Hematopoietic multipotent progenitor cell treated with erythropoietin and hydrocortisone succinate and interleukin-3 and kit ligand, for 15 days (in vitro differentiated cells): Measurements from ENCODE around the gene FANCG.

Experiments
- DNase-seq: peaks from one replicate; pipeline ENCODE4 v3.0.0-alpha.2; 2015; ENCODE audit warnings: low spot score

Gene FANCG

DNA sequence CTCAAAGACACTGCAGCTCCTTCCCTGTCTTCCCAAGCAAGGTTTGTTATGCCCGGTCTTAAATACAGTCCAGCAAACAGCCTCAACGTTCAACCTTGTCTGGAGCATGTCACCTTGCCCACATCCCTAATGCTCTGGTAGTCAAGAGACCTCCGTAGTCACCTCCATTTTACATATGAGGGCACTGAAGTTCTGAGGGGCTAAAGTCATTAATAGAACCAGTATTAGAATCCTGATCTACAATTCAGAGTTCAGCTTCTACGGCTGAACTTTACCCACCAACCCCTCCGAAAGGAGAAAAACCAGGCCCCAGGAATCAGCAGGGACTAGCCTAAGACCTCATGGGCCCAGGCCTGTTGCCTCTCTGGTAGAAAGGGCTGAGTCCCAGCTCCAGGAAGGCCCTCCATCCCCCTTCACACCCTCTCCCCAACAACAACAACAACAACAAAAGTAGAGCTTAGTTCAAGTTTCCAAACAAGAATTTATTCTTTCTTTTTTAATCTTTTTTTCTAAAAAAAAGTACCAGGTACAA lies 24.0 kb upstream of the FANCG start:
- DNase-seq, result no peak

DNA sequence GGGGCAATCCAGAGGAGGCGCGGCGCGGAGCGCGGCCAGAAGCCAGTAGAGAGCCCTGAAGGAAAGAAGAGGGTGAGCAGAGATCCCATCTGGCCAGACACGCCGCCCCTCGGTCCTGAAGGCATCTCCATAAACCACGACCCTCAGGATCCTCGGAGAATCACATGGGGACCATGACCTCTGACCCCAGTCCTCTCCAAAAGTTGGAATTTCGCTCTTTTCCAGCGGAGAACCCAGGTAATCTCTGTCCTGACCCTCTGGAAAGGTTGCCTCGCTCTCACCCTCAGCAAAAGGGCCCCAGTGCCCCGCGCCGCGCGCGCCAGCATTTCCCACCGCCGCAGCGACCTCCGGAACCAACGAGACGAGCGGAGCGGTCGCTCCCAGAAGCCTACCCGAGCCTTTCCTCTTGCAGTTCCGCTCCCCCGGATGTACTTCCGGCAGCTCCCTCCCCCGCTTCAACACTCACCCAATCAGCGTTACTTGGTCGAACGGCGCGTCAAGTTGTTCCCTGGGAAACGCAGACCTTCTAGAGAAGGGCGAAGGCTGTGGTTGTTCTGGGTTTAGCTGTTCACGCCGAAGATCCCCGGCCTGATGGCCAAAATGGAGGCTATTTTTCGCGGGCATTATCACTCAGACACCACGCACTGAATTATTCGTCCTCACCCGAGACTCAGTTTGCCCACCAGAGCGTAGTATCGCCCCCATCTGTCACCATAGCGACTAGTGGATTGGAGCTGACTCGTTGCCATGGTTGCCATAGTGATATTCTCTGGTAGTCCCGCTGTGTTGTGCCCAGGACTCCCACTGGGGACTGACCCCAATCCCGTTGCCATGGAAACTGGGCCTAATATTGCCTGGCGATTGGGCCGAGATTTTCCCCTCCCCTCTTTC lies 23.3 kb upstream of the FANCG start, which contains the start of gene STOML2:
TSS of gene STOML2 (minus strand) at position 363 of the 891 bp plus-strand sequence. CDS start at position 326, 37 bp downstream.
- peak; percentile 94 for DNase-seq

- DNase-seq, result no peak
Measured at GRCh38 chr9:35102465-35102768, 22.7 kb upstream of the FANCG start.

DNA sequence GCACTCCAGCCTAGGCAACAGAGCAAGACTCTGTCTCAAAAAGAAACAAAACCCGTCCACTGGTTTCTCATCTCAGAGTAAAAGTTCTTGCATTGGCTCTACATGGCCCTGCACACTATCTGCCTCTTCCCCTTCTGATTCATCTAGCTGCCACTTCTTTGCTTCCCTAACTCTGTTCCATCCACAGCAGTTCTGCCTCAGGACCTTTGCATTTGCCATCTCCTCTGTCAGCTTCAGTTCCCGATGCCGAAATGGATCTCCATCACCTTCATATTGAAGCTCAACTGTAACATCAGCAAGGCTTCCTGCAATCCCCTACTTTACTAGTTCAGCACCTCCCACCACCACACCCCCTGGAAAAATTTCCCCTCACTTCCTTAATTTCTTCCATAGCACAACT lies 17.8 kb upstream of the FANCG start:
- DNase-seq, result no peak

- peak; percentile 89 for DNase-seq
Measured at GRCh38 chr9:35096035-35096849, 16.5 kb upstream of the FANCG start, which contains the start of gene PIGO. Gene PIGO, minus strand, starts transcription at chr9:35096591. Its CDS starts 1,026 bp downstream, at chr9:35095565.

DNA sequence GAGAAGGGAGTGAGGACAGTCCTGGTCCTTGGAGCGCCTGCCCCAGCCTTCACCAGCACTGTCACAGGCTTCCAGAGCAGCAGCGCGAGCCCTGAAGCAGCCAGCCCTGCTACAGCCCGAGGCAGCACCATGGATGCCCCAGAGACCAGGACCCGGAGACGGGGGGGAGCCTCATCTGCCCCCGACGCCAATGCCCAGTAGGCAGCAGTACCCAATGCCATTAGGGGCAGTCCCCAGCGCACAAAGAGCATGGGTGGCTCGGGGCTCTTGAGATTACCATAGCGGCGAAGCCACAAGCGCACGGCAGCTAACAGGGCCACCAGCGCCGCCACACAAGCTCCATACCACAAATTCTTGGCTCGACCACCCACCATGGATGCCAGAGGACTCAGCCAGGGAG lies 11.8 kb upstream of the FANCG start:
- DNase-seq, result no peak

DNA sequence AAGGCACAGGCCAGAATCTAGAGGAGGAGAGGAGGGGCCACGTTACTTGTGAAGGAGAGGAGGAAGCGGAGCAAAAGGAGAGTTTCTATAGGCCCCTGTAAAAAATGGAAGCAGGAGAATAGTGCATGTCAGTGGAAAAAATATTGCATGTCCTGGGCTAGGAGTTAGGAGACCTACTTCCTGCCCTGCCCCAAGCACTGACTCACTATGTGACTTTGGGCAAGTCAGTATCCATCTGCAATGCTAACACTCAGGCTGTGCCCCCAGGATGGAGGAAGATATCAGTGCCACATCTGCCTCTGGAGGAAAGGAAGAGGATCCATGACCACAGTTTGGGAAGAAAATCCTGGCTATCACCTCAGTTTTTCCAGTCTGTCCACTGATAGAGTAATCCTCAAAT lies 9.7 kb upstream of the FANCG start:
- DNase-seq, result no peak

DNA sequence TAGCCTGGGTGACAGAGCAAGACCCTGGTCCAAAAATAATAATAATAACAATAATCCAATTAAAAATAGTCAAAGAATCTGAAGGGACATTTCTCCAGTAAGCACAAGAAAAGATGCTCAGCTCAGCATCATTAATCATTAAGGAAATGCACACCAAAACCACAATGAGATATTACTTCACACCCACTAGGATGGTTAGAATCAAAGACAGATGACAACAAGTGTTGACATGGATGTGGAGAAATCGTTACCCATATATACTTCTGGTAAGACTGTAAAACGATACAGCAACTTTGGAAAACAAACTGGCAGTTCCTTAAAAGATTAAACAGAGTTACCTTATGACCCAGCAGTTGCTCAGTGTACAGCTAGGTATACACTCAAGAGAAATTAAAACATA lies 5.3 kb upstream of the FANCG start:
- DNase-seq, result no peak

GRCh38 chr9:35079041-35079425 lies 709 bp downstream of the FANCG start:
- no peak for DNase-seq

DNA sequence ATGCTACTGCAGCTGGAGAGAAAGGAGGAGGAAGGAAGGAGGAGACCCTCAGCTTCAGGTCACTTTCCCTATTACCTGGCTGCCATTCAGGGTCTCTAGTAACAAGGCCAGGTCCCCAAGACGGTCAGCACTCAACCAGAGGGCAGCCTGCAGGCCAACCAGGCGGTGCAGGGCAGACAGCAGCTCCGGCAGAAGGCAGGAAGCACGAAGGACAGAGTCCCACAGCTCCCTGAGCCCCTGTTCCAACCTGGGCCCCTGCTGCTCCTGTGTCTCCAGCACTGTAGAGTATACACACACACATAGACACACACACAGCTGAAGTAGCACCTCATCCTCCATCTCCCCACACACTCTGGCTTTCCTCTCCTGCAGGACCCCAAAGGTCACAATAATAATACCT lies 1.7 kb downstream of the FANCG start:
- no peak for DNase-seq

DNA sequence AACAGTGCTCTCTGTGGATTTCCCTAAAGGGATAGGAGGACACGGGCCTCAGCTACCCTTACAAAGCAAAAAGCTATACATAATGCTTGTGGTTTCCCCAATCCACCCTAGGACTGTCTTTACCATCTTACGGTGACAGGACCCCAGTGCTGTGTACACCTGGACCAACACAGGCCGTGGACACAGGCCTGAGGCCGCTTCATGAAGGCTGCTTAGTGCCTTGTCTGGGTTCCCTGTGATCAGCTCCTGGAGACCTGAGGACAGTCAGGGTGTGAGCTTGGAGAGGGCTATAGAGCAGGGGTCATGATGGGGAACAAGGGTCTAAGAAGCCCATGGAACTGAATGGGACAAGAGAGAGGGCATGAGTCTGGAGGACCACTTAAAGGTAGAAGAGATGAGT lies 2.9 kb downstream of the FANCG start:
- no peak for DNase-seq

- no peak for DNase-seq
Measured at GRCh38 chr9:35075358-35075757, 4.4 kb downstream of the FANCG start.

- DNase-seq, result no peak
Measured at GRCh38 chr9:35074791-35075190, 5.0 kb downstream of the FANCG start.

DNA sequence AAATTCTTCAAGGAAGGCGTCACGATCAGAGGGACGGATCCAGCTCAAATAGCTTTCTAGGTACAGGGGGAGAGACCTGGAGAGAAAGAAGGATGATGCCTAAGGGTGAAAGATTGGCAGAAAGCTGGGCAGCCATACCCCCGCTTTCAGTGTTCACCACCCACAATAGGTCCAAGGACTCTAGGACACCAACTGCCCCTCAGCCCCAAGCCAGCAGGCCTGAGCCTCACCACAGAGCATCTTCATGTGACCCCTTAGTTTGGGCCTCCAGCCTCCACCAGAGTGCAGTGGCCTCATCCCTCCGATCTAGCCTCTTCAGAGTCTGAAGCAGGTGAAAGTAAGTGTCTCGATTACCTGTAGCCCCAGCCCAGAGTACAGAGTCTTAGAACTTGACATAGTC lies 5.6 kb downstream of the FANCG start:
- DNase-seq, result no peak

- DNase-seq, result no peak
Measured at GRCh38 chr9:35073279-35073612, 6.5 kb downstream of the FANCG start.

DNA sequence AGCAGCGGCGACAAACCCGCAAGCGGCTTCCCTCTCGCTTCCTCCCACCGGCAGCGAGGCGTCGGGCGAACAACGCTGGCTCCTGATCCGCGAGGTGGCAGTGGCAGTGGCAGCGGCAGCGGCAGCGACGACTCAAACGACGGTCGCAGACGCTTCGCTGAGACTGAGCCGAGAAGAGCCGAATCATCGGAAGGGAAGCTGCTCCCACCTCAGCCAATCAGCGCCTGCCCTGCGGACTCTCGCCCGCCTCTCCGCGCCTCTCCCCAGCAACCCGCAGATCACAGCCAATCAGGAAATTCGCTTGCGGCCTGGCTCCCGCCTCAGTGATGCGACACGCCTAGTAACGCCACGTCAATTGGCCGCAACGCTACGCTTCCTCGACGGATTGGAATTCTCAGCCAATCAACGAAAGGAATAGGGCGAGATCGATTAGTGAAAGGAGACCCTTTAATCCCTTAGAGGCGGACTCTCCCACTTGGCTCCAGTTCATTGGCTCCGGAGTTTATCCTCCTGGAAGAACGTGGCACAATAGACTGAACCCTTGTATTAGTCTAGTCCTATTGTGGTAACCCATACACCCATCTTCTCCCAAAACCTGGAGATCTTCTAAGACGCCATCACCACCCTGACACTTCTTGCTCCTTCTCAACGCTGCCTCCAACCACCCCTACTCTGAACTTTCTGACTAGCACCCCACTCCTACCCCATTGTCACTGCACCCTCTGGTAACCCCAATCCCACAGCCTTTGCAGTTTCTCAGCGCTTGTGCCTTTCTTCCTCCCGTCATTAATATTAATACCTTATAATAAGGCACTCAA lies 7.1 kb downstream of the FANCG start, which contains the start of gene VCP:
TSS of gene VCP (minus strand) at position 165 of the 818 bp plus-strand sequence. CDS start 272 bp downstream, outside the sequence.
- peak; percentile 98 for DNase-seq

- peak; percentile 81 for DNase-seq
Measured at GRCh38 chr9:35071814-35072460, 7.8 kb downstream of the FANCG start.

DNA sequence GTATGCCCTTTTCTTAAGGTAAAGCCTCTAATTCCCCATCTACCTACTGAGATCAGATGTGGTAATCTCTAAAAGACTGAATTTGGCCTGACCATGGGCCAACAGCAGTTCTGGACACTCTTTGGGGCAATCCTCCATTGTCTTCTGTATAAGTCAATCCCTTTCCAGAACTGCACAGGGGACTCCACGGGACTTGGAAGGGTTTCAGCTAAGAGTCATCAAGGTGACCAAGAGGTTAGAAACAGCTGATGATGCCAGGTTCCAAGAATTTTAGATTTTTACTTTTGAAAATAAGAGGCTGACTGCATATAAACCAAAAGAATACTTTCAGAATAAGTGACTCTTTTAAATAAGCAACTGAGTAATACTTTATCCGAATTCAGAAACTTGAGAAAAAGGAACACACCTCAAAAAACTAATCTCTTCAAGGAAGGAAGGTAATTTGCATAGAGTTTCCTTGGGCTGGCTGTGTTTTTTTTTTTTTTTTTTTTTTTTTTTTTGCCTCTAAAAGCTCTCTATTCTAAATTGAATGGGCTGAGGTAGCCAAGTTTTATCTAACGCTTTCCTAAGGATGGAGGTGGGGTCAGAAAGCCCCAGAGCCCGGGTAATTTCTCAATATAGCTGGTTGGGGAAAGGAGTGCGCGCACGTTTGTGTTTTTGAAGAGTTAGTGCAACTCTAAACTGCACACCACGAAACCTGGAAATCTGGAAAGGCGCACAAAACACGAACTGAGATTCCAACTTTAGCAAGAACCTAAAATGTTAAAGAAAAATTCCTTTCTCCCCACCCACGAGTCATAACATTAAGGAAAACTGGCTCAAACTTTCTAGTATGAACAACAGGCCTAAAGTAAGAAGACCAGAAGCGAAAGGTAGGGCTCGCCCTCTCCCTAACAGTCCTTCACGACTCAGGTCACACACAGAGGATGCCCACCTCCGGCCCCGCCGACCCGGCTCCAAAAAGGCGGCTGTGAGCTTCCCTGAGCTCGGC lies 8.6 kb downstream of the FANCG start:
- peak; percentile 16 for DNase-seq

GRCh38 chr9:35069020-35069419 lies 10.7 kb downstream of the FANCG start:
- DNase-seq, result no peak

- DNase-seq, result no peak
Measured at GRCh38 chr9:35067056-35067455, 12.7 kb downstream of the FANCG start.
